Measurements from ENCODE around the gene RGS9BP. TPM values are rescaled to one million over a fixed set of nuclear protein-coding genes. Genes with fewer than 3 reads are reported as not detected.

RGS9BP gene
- total and polyA plus RNA-seq, 2 of the 13 experiments (the other 11 are each of a cell fraction or from before 2014, with no cell fraction given) = 0.01 TPM; not detected in 1

DNA sequence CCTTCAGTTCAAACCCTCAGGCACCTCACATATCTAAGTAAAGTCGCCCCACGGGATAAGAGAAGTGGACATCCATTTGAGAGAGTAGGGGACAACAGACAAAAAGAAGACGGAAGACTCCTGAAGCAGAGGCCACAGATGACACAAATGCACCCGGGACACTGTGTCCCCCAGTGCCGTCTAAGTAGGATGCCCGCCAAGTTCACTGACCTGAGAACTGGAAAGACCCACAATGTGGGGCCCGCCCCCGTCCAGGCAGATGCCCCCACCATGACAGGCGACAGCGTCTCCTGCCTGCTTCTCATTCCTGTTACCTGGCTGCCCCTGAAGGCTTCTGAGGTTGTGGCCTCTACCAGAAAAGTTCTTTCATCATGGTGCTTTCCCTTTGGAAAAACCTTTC lies 17.6 kb upstream of the RGS9BP start:
- FAIRE-seq = no peak
- Histone ChIP-seq H3K4me3 (replicated peaks in 1 of 3; ENCODE audit: insufficient read depth in 1 of 3, low read depth in 2 of 3, low read length in 3 of 3) (no peak overlapping the region), H2AFZ (ENCODE audit: low read length) (no peak overlapping the region), H3K36me3 (replicated peaks in 1 of 2; ENCODE audit: control insufficient read depth in 1 of 2, insufficient read depth in 2 of 2, low read length in 2 of 2) (peaks cover 3 to 21% of the 10 kb centered on the region in 2 experiments; a peak in 4 of 5 replicates), H3K9ac (ENCODE audit: insufficient read depth, low read depth, low read length) (no peak overlapping the region), H3K79me2 (ENCODE audit: insufficient read depth, low read length) (peaks cover 5% of the 10 kb centered on the region), H3K4me2 (ENCODE audit: low read depth, low read length) (no peak overlapping the region), H3K4me1 (ENCODE audit: insufficient read depth, low read length) (peaks cover 14% of the 10 kb centered on the region), H3K27me3 (ENCODE audit: control insufficient read depth in 1 of 2, insufficient read depth in 2 of 2, low read length in 2 of 2) (no peaks in the 10 kb centered on the region), H3K9me3 (ENCODE audit: low read length) (no peaks in the 10 kb centered on the region), H4K20me1 (ENCODE audit: insufficient read depth, low read length) (0 out of 2 replicates have a peak, but pooled peaks cover 11% of the 10 kb centered on the region), H3K27ac (ENCODE audit: extremely low read length, insufficient read depth, low read length) (no peak overlapping the region)
- WGBS (ENCODE audit: low lambda C conversion rate) = 100% methylated on average over 8 of the region's 10 CpGs
- in situ Hi-C loops (cut with HindIII; ENCODE audit: extremely low pct_ligation_motif_present, low pct_unique_long_range_greater_than_20kb) (no loop called here), intact Hi-C loops (cut with micrococcal nuclease; ENCODE audit: unreplicated experiment) (no loop called here)
- no peak for ATAC-seq
- POLR2A ChIA-PET = no interaction called here
- BruUV-seq (replicated peaks) = no TSS peak
- TF ChIP-seq MTF2 (CRISPR knock-in tag; IDR thresholded peaks at IDR 0.05; ENCODE audit: borderline replicate concordance) = no peak
- TF ChIP-seq ZNF138 (CRISPR knock-in tag; IDR thresholded peaks at IDR 0.05; ENCODE audit: low read depth) = no peak
- no peak for TF ChIP-seq ZNF430 (CRISPR knock-in tag; IDR thresholded peaks at IDR 0.05)
- no peak for TF ChIP-seq PPARG (CRISPR knock-in tag; conservative IDR thresholded peaks at IDR 0.05)
- no peak for TF ChIP-seq SYNCRIP (IDR thresholded peaks at IDR 0.05; ENCODE audit: insufficient read depth, low read depth, low read length)
- no peak for TF ChIP-seq RBAK (CRISPR knock-in tag; IDR thresholded peaks at IDR 0.05)
- CTCF ChIA-PET (ENCODE audit: low intra/inter-chr PET ratio, low total read pairs) = no interaction called here
- no peak for DNase-seq (ENCODE audit: low spot score)

DNA sequence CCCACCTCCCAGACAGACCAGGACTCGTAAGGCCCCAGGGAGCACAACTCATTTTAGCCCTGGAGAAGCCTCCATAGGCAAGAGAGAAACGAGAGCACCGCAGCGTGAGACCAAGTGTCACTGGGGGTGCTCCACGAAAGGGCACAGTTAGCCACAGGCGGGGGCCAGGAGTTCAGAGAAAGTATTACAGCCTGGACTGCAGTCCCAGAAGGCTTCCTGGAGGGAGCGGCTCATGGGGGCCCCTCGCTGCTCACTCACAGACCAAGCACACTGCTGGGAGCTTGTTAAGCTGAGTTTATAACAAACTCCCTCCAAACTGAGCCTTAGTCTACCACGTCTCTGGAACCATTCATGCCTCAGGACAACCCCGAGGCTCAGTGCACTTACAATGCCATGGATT lies 17.1 kb upstream of the RGS9BP start:
- H3K79me2 ChIP-seq (ENCODE audit: insufficient read depth, low read length) = peaks cover 5% of the 10 kb centered on the region
- TF ChIP-seq JARID2 (CRISPR knock-in tag; IDR thresholded peaks at IDR 0.05; ENCODE audit: insufficient replicate concordance) (no peak), ZIK1 (CRISPR knock-in tag; IDR thresholded peaks at IDR 0.05; ENCODE audit: borderline replicate concordance, low read depth) (no peak), DPF2 (CRISPR knock-in tag; IDR thresholded peaks at IDR 0.05; ENCODE audit: borderline replicate concordance, low read depth) (no peak), PITX1 (CRISPR knock-in tag; IDR thresholded peaks at IDR 0.05) (no peak), HMG20A (CRISPR knock-in tag; IDR thresholded peaks at IDR 0.05; ENCODE audit: borderline replicate concordance) (no peak)
- CTCF ChIA-PET (ENCODE audit: low intra/inter-chr PET ratio, low total read pairs) = no interaction called here
- FAIRE-seq = no peak
- no peaks in the 10 kb centered on the region for H3K9me3 ChIP-seq (ENCODE audit: low read length)
- no peak for DNase-seq (ENCODE audit: low spot score)
- WGBS (ENCODE audit: low lambda C conversion rate) = 94% methylated on average over 8 of the region's 10 CpGs
- 0 out of 2 replicates have a peak, but pooled peaks cover 11% of the 10 kb centered on the region for H4K20me1 ChIP-seq (ENCODE audit: insufficient read depth, low read length)
- no peak for ATAC-seq
- H3K27ac ChIP-seq (ENCODE audit: extremely low read length, insufficient read depth, low read length) = no peak overlapping the region
- peaks cover 2 to 19% of the 10 kb centered on the region in 2 experiments; a peak in 4 of 5 replicates for H3K36me3 ChIP-seq (replicated peaks in 1 of 2; ENCODE audit: control insufficient read depth in 1 of 2, insufficient read depth in 2 of 2, low read length in 2 of 2)
- in situ Hi-C loops (cut with HindIII; ENCODE audit: extremely low pct_ligation_motif_present, low pct_unique_long_range_greater_than_20kb) (no loop called here), intact Hi-C loops (cut with micrococcal nuclease; ENCODE audit: unreplicated experiment) (no loop called here)
- no TSS peak for BruUV-seq (replicated peaks)
- POLR2A ChIA-PET = no interaction called here
- H2AFZ ChIP-seq (ENCODE audit: low read length) = no peak overlapping the region
- H3K4me1 ChIP-seq (ENCODE audit: insufficient read depth, low read length) = peaks cover 14% of the 10 kb centered on the region
- no peaks in the 10 kb centered on the region for H3K27me3 ChIP-seq (ENCODE audit: control insufficient read depth in 1 of 2, insufficient read depth in 2 of 2, low read length in 2 of 2)
- H3K4me2 ChIP-seq (ENCODE audit: low read depth, low read length) = no peak overlapping the region
- H3K4me3 ChIP-seq (replicated peaks in 1 of 3; ENCODE audit: insufficient read depth in 1 of 3, low read depth in 2 of 3, low read length in 3 of 3) = no peak overlapping the region
- H3K9ac ChIP-seq (ENCODE audit: insufficient read depth, low read depth, low read length) = no peak overlapping the region

Measured in HepG2 (cell line).